Tibial artery (tissue), 4 donors: ENCODE measurements around the gene TAF1C.

Experiments used
- DNase-seq, 2 donors: peaks; one replicate each; pipeline ENCODE4 v3.0.0-alpha.2; 2019
- H3K27ac ChIP-seq, 2 donors: fragments of 200-600 bp; sonication (generic) in 1 of 2; 1 replicate in 1 of 2; 2 replicates in 1 of 2; pipeline ENCODE4 v1.5.1; 2018 to 2019; ENCODE audit warnings: mild to moderate bottlenecking in 1 of 2
- H3K27me3 ChIP-seq, 2 donors: fragments of 200-600 bp; sonication (generic) in 1 of 2; one replicate each; pipeline versions ENCODE4 v1.5.1 to v1.6.0; 2016 to 2019
- H3K36me3 ChIP-seq, 3 donors: fragments of 200-600 bp; sonication (generic) in 2 of 3; one replicate each; pipeline ENCODE4 v1.5.1; 2016 to 2019; ENCODE audit warnings: mild to moderate bottlenecking in 2 of 3
- H3K4me1 ChIP-seq, 4 donors: fragments of 200-600 bp; sonication (generic) in 2 of 4; 1 replicate in 3 of 4; 2 replicates in 1 of 4; pipeline ENCODE4 v1.5.1; 2016 to 2019
- H3K4me3 ChIP-seq, 2 donors: fragments of 200-600 bp; sonication (generic) in 1 of 2; 1 replicate in 1 of 2; 2 replicates in 1 of 2; pipeline ENCODE4 v1.5.1; 2018 to 2019; ENCODE audit warnings: mild to moderate bottlenecking in 2 of 2
- H3K9me3 ChIP-seq, 3 donors: fragments of 200-600 bp; sonication (generic) in 1 of 3; one replicate each; pipeline ENCODE4 v1.5.1; 2016 to 2019
- intact Hi-C: fragments of 100-400 bp; cut with DNase I; formaldehyde crosslinking; loops from one replicate; pipeline ENCODE4 v1.15.0; 2023; ENCODE audit warnings: low total_unique reads
- TF ChIP-seq, protein P1 (sequence below), 2 experiments: fragments of 200-600 bp in 1 of 2; fragments of 450-650 bp in 1 of 2; IDR thresholded peaks; one replicate each; pipeline ENCODE4 v1.5.1; 2017 to 2019; ENCODE audit warnings: antibody characterized with exemption in 2 of 2, mild to moderate bottlenecking in 1 of 2, moderate library complexity in 1 of 2

TAF1C gene

DNA sequence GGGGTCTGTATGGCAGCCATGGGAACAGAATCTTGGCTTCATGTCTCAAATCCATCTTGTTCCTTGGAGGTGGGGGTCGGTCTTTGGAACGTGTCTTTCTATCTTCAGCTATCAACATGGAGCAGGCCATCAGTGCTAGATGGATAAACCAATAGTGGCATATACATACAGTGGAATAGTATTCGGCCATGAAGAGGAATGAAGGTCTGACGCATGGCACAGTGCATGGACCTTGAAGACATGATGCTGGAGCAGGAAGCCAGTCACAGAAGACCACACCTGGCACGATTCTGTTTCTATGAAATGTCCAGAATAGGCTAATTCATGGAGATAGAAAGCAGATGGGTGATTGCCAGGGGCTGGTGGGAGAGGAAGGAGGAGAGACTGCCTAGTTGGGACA lies 45.2 kb upstream of the TAF1C start:
- Histone ChIP-seq H3K9me3 (no peaks in the 10 kb centered on the region), H3K4me3 (no peak overlapping the region), H3K4me1 (peaks cover 7 to 16% (median 16%) of the 10 kb centered on the region in 4 donors), H3K27ac (no peak overlapping the region), H3K36me3 (no peaks in the 10 kb centered on the region), H3K27me3 (peaks cover 0 to 5% of the 10 kb centered on the region in 2 donors)
- DNase-seq: no peak
- TF ChIP-seq, protein P1, sequence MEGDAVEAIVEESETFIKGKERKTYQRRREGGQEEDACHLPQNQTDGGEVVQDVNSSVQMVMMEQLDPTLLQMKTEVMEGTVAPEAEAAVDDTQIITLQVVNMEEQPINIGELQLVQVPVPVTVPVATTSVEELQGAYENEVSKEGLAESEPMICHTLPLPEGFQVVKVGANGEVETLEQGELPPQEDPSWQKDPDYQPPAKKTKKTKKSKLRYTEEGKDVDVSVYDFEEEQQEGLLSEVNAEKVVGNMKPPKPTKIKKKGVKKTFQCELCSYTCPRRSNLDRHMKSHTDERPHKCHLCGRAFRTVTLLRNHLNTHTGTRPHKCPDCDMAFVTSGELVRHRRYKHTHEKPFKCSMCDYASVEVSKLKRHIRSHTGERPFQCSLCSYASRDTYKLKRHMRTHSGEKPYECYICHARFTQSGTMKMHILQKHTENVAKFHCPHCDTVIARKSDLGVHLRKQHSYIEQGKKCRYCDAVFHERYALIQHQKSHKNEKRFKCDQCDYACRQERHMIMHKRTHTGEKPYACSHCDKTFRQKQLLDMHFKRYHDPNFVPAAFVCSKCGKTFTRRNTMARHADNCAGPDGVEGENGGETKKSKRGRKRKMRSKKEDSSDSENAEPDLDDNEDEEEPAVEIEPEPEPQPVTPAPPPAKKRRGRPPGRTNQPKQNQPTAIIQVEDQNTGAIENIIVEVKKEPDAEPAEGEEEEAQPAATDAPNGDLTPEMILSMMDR (IDR thresholded peaks at IDR 0.05): no peak
- intact Hi-C loops: no loop called here

DNA sequence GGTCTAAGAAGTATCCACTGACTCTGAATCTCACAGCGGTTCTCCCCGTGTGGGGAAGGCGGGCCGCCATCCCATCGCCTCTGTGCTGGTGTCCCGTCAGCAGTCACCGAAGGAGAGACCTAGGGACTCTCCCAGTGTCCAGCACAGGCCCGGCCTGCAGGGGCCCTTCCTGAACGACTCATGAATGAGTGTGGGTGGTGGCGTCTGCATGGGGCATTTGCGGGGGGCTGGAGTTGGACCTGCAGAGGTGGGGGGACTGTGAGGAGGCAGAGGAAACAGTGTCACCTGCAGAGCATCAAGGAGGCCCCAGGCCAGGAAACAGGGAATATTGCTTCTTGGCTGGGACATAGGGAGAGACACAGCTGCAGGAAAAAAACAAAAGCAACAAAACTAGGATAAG lies 42.6 kb upstream of the TAF1C start:
- peak overlapping the region in 1 of 2 donors; percentile 79 for H3K27ac ChIP-seq
- TF ChIP-seq, protein P1 (IDR thresholded peaks at IDR 0.05): no peak
- H3K9me3 ChIP-seq: no peaks in the 10 kb centered on the region
- no peak overlapping the region for H3K4me3 ChIP-seq
- H3K4me1 ChIP-seq: peaks cover 7 to 16% (median 16%) of the 10 kb centered on the region in 4 donors
- H3K36me3 ChIP-seq: no peaks in the 10 kb centered on the region
- intact Hi-C loops: no loop called here
- no peak for DNase-seq
- no peaks in the 10 kb centered on the region for H3K27me3 ChIP-seq

DNA sequence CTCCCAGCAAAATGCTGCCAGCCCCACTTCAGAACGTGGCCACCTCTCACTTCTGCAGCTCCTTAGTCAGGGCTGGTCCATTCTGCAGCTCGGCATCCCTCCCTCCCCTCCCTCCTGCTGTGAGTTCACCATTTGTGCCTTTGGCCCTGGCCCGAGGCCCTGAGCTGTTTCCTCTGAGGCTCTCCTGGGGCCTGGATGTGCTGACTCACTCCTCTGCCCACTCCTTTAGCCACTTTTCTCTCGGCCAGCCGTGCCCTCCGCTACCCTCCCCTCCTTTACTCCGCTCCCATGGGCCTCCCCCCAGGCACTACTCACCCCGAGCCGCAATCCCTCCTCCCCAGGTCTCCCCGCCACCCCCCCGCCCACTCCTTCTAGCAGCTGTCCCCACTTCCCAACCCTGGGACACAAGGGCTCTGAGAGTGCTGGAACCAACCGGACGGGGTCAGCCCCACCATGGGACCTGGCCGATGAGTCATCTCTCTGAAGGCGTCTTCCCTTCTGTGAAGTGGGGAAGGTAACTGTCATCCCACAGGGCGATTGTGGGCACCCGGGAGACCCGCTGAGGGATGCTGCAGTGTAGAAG lies 41.5 kb upstream of the TAF1C start:
- no peaks in the 10 kb centered on the region for H3K27me3 ChIP-seq
- H3K4me1 ChIP-seq: peaks cover 7 to 16% (median 16%) of the 10 kb centered on the region in 4 donors
- TF ChIP-seq, protein P1 (IDR thresholded peaks at IDR 0.05): no peak
- DNase-seq: peak; percentile 86 to 93
- H3K27ac ChIP-seq: peak overlapping the region; percentile 75 to 79
- H3K9me3 ChIP-seq: no peaks in the 10 kb centered on the region
- H3K36me3 ChIP-seq: no peaks in the 10 kb centered on the region
- H3K4me3 ChIP-seq: peak overlapping the region in 1 of 2 donors; percentile 31
- intact Hi-C loops: no loop called here

DNA sequence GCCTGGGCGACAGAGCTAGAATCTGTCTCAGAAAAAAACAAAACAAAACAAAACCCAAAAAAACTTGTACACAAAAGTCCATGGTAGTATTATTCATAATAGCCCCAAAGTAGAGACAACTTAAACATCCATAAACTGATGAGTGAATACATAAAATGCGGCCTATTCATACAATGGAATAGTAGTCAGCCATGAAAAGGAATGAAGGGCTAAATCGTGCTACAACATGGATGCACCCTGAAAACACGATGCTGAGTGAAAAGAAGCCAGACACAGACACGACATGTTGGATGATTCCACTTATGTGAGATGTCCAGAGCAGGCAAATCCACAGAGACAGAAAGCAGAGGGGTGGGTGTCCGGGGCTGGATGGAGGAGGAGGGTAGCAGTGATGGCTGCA lies 40.7 kb upstream of the TAF1C start:
- DNase-seq: no peak

DNA sequence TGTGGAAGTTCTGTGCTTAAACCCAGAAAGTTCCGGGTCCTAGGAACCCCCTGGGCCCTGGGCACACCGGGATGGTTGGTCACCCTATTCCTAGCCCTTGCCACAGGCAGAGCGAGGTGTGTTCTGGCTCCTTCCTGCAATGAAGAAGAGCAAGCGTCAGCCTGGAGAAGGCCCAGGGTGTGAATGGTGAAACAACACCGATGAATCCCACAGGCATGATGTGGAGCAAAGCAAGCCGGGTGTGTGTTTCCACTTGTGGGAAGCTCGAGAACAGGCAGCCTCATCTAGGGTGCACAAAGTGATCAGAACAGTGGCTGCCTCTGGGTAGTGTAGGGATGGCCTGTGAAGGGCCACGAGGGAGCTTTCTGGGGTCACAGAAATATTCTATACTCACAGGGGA lies 39.2 kb upstream of the TAF1C start:
- H3K27me3 ChIP-seq: peaks cover 0 to 3% of the 10 kb centered on the region in 2 donors
- TF ChIP-seq, protein P1 (IDR thresholded peaks at IDR 0.05): no peak
- no peaks in the 10 kb centered on the region for H3K9me3 ChIP-seq
- H3K27ac ChIP-seq: no peak overlapping the region
- peaks cover 7 to 16% (median 16%) of the 10 kb centered on the region in 4 donors for H3K4me1 ChIP-seq
- no peak overlapping the region for H3K4me3 ChIP-seq
- no peak for DNase-seq
- intact Hi-C loops: no loop called here
- no peaks in the 10 kb centered on the region for H3K36me3 ChIP-seq

More for the DNA sequence above, 40.7 kb upstream of the TAF1C start:
- intact Hi-C loops: no loop called here
- Histone ChIP-seq H3K4me1 (peaks cover 7 to 16% (median 16%) of the 10 kb centered on the region in 4 donors), H3K4me3 (no peak overlapping the region), H3K9me3 (no peaks in the 10 kb centered on the region), H3K27ac (peak overlapping the region in 1 of 2 donors; percentile 79), H3K27me3 (no peaks in the 10 kb centered on the region), H3K36me3 (no peaks in the 10 kb centered on the region)
- TF ChIP-seq, protein P1 (IDR thresholded peaks at IDR 0.05): no peak
